ENCODE results near the gene CERS6.
"Not testable (repeated sequence)": the region's sequence is repeated elsewhere in the genome, so short reads cannot be mapped to it uniquely, and the experiment has no call there.

CERS6 gene

GRCh38 chr2:168787098-168787781 lies 331.2 kb downstream of the CERS6 start:
- no peak for DNase-seq

GRCh38 chr2:168787782-168788376 lies 331.8 kb downstream of the CERS6 start:
- DNase-seq: no peak

GRCh38 chr2:168789776-168790175 lies 333.7 kb downstream of the CERS6 start:
- no peak for DNase-seq

GRCh38 chr2:168790226-168790902 lies 334.3 kb downstream of the CERS6 start:
- DNase-seq: no peak

- DNase-seq: not testable (repeated sequence)
Measured at GRCh38 chr2:168791140-168791539, 335.1 kb downstream of the CERS6 start.

GRCh38 chr2:168793596-168793995 lies 337.5 kb downstream of the CERS6 start:
- DNase-seq: no peak

- DNase-seq: no peak
Measured at GRCh38 chr2:168794968-168795367, 338.9 kb downstream of the CERS6 start.

- DNase-seq: no peak
Measured at GRCh38 chr2:168796090-168796577, 340.1 kb downstream of the CERS6 start.

- no peak for DNase-seq
Measured at GRCh38 chr2:168796583-168797285, 340.7 kb downstream of the CERS6 start.

- no peak for DNase-seq
Measured at GRCh38 chr2:168797286-168797655, 341.2 kb downstream of the CERS6 start.

- DNase-seq: no peak
Measured at GRCh38 chr2:168798076-168798887, 342.2 kb downstream of the CERS6 start.

- no peak for DNase-seq
Measured at GRCh38 chr2:168798888-168799410, 342.9 kb downstream of the CERS6 start.

- no peak for DNase-seq
Measured at GRCh38 chr2:168801471-168801870, 345.4 kb downstream of the CERS6 start.

GRCh38 chr2:168801961-168802858 lies 346.1 kb downstream of the CERS6 start, which contains the start of gene NOSTRIN:
NOSTRIN (plus strand) TSS chr2:168802637; CDS start chr2:168802647, 10 bp downstream.
- DNase-seq: no peak

GRCh38 chr2:168802859-168803725 lies 347.0 kb downstream of the CERS6 start:
- no peak for DNase-seq

GRCh38 chr2:168804214-168804613 lies 348.1 kb downstream of the CERS6 start:
- no peak for DNase-seq

GRCh38 chr2:168805615-168806014 lies 349.5 kb downstream of the CERS6 start:
- DNase-seq: no peak

- DNase-seq: no peak
Measured at GRCh38 chr2:168809537-168809936, 353.5 kb downstream of the CERS6 start.

GRCh38 chr2:168810235-168810634 lies 354.2 kb downstream of the CERS6 start:
- no peak for DNase-seq

GRCh38 chr2:168811696-168812095 lies 355.6 kb downstream of the CERS6 start:
- no peak for DNase-seq

Data from bone marrow (tissue), 2 donors.